Stimulated activated CD8-positive, alpha-beta memory T cell treated with anti-CD3 and anti-CD28 coated beads, Interleukin-2, amount 100 ng/mL, for 1 hour (primary cell): Measurements from ENCODE around the gene HTT-AS.

Source experiments
- DNase-seq, 2 donors: peaks; one replicate each; pipeline ENCODE4 v3.0.0-alpha.2; 2020; ENCODE audit warnings: low read depth in 2 of 2

The HTT-AS gene

DNA sequence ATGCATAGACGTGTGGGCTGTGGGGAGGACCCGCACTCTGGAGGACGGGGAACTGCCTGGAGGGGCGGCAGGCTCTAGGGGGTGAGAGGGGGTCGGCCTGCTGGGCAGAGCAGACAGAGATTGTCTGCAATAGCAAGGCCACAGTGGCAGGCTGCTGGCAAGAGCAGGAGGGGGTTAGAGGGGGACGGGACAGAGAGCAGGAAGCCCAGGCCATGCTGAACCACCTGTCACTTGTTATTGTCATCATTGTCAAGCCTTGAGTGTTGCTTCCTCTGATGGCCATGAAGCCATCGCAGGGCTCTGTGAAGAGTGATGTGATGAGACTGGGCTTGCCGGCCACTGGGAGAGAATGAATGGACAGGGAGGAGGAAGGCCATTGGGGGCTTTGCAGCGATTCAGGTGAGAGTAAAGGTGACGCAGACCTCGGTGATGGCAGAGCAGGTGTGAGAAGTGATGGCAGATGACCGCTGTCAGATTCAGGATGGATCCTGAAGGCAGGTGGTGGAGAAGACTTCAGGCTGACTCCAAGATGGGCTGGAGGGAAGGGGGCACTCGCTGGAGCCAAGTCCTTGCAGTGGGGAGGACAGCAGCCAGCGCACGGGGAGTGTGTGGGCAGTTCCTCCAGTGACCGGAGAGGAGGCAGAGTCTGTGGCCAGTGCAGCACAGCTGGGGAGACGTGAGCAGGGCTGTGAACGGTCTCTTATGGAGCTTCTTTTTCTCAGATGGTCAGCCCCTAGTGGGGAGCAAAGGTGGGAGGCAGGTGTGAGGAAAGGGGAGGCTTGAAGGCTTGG is 43.6 kb downstream of the HTT-AS start:
- no peak for DNase-seq

DNA sequence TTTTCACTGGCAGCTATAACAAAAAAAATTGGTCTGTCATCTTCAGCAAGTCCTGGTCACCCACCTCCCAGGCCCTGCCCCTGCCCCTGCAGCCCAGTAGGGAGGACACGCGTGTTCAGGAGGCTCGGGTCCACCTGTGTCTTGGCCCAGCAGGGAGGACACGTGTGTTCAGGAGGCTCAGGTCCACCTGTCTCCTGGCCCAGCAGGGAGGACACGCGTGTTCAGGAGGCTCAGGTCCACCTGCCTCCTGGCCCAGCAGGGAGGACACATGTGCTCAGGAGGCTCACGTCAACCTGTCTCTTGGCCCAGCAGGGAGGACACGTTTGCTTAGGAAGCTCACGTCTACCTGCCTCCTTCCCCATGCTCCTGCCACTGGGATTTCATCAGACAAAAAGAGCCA is 44.9 kb downstream of the HTT-AS start:
- no peak for DNase-seq

DNA sequence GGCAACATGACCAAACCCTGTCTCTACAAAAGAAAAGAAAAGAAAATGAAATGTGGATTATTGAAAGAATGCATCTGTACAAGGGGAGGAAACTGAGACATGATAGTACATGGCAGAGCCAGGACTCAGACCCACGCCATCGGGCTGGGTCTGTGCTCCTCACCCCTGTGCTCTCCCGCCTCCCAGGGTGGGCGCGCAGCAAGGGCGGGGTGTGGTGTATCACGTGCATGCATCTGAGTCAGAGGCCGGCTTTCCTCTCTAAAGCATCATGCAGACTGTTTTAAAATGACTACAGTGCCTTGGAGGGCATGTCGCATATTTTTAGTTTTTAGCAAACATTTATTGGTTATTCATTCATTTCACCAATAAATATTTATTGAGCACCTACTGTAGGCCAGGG is 47.8 kb downstream of the HTT-AS start:
- DNase-seq: no peak

DNA sequence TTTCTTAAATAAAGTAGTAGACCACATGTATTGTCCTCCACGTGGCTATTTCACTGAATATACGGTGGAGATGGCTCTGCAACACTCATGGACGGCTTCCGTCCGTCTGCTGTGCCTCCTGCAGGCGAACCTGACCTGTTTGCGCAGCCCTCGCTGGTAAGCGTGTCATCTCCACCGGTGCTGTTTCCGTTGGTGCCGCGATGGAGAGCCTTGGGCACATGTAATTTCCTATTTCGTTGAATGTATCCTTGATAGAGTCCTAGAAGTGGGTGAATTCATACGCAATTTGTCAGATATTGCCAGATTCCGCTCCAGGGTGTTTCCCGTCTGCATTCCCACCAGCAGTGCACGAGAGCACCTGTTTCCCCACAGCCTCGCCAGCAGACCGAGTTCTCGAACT is 48.5 kb downstream of the HTT-AS start:
- DNase-seq: no peak

DNA sequence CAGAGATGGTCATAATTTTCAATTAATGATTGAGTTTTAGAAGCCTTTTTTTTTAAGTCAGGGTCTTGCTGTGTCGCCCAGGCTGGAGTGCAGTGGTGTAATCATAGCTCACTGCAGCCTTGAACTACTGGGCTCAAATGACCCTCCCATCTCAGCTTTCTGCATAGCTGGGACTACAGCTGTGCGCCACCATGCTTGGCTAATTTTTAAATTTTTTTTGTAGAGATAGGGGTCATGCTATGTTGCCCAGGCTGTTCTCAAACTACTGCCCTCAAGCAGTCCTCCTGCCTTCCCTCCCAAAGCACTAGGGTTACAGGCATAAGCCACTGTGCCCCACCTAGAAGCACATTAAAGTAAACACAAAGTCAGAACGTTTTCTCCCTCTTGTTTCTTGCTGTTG is 51.7 kb downstream of the HTT-AS start:
- DNase-seq: no peak

DNA sequence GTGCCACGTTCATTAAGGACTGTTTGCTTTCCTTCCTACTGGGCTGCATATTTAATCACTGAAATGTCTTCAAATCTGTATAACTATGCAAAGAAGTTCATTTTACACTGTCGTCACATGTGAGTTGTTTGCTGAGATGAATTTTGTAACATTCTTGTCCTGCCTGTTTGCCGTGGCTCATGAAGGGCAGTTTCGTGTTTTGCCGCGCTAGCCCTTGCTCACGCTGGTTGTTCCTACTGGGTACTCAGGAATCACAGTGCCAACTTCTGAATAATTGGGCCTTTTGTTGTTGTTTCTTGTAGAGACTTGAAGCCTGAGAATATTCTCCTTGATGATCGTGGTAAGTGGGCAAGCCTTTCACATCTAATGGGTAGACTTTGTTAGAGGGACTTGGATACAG is 52.2 kb downstream of the HTT-AS start:
- no peak for DNase-seq

DNA sequence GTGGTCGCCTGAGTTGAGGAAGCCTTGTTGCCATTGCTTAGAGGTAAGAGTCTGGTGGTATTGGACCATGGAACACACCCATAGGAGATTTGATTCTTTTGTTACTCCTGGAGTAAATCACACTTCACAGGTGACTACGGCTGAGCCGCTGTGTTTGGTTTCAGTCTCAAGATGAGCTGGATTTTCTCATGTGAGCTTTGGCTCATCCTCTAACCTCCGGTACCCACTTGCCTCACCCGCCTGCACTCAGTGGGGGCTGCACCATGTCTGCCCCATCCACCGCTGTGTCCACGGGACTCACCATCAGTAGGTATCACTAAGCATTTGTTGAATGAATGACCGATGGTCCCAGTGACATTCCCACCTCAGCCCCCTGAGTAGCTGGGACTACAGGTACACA is 52.7 kb downstream of the HTT-AS start:
- DNase-seq: no peak

DNA sequence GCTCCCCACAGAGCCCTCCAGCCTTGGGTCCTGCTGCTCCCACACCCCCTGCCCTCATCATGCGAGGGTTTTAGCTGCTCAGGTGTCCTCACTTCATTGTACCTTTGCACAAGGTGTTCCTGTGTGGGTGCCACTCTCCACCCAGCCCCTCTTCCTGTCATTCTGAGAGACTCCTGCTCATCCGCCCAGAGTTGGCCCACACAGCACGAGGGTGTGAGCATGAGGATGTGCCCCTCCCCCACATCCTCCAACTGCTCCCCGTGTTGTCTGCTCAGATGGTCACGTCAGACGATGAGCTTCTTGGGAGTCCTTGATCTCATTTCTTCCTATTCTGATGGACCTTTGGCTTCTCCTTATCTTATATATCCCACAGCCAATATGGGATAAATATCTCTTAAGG is 53.2 kb downstream of the HTT-AS start:
- DNase-seq: no peak

DNA sequence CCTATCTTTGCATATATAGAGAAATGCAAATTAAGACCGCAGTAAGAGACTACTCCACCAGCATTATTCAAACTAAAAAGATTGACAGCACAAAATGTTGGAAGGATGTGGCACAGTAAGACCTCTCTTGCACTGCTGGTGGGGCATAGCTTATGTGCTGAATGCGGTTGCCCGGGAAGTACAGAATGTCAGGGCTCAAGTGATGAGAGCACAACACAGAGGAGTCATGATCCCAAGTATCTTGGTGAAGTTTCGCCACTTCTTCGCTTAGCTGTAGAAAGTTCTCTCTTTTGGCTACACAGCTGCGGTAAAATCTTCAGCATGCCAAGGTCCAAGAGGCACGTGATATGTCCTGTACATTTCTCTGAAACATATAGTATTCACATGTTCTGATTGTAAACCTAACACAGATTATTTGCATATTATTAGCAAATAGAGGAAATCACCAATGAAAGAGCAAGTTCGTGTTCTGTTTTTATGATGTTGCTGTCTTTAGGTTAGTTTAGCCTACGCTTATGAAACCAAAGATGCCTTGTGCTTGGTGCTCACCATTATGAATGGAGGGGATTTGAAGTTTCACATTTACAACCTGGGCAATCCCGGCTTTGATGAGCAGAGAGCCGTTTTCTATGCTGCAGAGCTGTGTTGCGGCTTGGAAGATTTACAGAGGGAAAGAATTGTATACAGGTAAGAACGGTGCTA is 55.0 kb downstream of the HTT-AS start:
- DNase-seq: no peak

DNA sequence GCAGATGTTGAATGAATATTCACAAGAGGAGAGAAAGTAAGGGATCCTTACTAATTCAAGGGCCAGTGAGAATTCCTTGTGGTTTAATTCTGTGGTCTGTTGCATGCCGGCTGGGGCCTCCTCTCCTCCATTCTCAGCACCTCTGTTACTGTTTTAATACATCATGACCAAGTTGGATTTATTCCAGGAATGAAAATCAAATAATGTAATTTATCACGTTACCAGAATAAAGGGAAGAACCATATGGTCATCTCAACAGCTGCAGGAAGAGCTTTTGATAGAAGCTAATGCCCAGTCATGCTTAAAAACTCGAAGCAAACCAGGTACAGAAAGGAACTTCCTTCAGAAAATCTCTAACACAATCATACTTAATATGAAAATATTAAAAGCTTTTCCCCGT is 56.8 kb downstream of the HTT-AS start:
- DNase-seq: no peak

DNA sequence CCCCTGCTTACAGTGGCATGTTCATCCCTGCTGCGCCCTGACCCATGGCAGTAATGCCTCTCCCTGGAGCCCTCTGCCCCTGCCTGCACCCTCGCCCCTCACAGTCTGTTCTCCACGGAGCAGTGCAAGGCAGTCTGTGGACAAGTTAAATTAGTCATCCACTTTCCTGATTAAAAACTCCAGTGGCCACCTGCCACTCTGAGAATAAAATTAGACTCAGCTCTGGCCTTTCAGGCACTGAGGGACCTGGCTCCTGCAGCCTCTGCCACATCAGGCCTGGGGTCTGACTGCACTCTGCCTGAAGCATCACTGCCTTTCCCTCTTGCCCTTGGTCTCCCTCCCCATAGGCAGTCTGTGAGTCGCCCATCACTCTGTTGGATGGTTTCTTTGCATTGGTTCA is 57.4 kb downstream of the HTT-AS start:
- no peak for DNase-seq

DNA sequence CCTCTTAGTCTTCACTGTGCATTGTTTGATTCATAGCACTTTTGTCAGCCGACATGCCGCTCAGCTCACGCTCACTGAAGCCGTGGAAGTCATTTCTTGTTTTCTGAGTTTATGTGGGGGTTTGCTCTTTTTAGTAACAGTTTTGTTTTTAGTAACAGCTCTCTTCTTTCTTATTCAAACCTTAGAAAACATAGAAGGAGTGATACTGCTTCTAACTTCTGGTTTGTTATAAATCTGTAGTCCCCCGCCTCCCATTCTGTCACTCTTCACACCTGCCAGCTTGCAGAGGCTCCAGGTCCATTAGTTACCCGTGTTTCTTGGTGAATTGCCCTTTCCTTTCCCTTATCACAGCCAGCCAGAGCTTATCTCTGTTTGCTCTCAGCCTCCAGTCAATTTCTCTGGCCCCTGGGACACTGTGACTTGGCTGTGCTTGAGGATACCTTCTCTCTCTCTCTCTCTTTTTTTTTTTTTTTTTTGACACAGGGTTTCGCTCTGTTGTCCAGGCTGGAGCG is 60.4 kb downstream of the HTT-AS start:
- DNase-seq: no peak
